ENCODE results near the gene CNTROB.

DNA sequence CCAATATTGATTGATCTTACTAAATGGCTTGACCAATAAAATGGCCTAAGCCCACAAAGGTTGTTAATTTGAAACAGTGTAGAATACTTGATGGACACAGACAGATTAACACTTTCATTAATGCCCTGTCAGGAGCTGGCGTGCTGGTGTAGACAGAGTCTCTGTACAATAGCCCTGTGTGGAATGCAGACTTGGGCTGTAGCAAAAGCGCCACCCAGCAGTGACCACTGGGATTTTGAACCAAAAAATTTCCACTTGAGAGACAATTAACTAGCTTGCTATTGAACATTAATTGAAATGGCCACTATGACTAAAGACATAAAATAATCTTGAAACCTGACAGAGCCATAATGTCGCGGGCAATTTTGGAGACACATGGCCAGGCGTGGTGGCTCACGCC lies 50.7 kb downstream of the CNTROB start:
- TF ChIP-seq FOXM1 (IDR thresholded peaks at IDR 0.05; ENCODE audit: borderline replicate concordance) (no peak), TARDBP (IDR thresholded peaks at IDR 0.05) (no peak), BHLHE40 (IDR thresholded peaks at IDR 0.05; ENCODE audit: borderline replicate concordance) (no peak), ELF4 (IDR thresholded peaks at IDR 0.05) (no peak), HDGF (IDR thresholded peaks at IDR 0.05; ENCODE audit: borderline replicate concordance) (no peak), SP1 (IDR thresholded peaks at IDR 0.05) (no peak), NFRKB (IDR thresholded peaks at IDR 0.05) (no peak), LEF1 (IDR thresholded peaks at IDR 0.05; ENCODE audit: borderline replicate concordance) (no peak), ZNF384 (IDR thresholded peaks at IDR 0.05) (no peak), SUZ12 (IDR thresholded peaks at IDR 0.05) (no peak), CTBP1 (IDR thresholded peaks at IDR 0.05; ENCODE audit: borderline replicate concordance) (no peak), ARNT (IDR thresholded peaks at IDR 0.05) (no peak), FOXA1 (IDR thresholded peaks at IDR 0.05) (no peak)
- TF ChIP-seq, protein P1, sequence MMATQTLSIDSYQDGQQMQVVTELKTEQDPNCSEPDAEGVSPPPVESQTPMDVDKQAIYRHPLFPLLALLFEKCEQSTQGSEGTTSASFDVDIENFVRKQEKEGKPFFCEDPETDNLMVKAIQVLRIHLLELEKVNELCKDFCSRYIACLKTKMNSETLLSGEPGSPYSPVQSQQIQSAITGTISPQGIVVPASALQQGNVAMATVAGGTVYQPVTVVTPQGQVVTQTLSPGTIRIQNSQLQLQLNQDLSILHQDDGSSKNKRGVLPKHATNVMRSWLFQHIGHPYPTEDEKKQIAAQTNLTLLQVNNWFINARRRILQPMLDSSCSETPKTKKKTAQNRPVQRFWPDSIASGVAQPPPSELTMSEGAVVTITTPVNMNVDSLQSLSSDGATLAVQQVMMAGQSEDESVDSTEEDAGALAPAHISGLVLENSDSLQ (IDR thresholded peaks at IDR 0.05) = no peak

Data from HEK293T (cell line).